NCI-H1048 (cell line): ENCODE results near the gene LGR5.
A peak's percentile ranks its signal among the peaks of the same experiment; 100 is the strongest.

Experiments
- DNase-seq: peaks from one replicate; lab custom pipeline; 2025; lab: John Stamatoyannopoulos, UW

Gene LGR5

DNA sequence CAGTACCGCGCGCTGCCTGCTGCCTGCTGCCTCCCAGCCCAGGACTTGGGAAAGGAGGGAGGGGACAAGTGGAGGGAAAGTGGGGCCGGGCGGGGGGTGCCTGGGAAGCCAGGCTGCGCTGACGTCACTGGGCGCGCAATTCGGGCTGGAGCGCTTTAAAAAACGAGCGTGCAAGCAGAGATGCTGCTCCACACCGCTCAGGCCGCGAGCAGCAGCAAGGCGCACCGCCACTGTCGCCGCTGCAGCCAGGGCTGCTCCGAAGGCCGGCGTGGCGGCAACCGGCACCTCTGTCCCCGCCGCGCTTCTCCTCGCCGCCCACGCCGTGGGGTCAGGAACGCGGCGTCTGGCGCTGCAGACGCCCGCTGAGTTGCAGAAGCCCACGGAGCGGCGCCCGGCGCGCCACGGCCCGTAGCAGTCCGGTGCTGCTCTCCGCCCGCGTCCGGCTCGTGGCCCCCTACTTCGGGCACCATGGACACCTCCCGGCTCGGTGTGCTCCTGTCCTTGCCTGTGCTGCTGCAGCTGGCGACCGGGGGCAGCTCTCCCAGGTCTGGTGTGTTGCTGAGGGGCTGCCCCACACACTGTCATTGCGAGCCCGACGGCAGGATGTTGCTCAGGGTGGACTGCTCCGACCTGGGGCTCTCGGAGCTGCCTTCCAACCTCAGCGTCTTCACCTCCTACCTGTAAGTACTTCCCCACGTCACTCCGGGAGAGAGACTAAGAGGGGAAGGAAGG is at the start of gene LGR5:
LGR5 (plus strand) TSS at position 186 of the 732 bp plus-strand sequence; CDS start at position 469, 283 bp downstream.
- no peak for DNase-seq

DNA sequence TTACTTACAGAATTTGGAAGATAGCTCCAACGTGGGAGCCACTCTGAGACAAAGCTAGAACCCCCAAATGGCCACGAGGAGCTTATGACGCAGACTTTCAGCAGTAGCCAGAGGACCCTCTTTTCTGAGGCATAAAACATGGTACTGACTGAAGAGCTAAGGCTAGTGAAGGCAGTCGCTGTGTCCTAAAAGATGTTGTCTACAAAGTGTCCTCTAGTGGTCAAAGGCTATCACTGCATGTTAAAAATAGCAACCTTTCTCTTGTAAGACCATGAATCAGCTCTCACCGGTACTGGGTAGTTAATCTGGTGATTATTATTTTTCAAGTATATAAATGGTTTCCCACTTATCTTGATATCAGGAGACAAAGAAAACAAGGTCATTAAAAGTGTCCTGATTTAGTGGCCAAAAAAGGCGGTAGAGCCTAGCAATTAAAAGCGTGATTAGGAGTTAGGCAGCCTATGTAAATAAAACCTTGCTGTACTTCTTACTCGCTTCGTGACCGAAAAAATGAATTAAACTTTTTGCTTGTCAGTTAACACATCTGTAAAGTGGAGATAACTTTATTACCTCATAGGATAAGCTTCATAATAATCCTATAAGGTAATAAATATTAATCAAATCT is 47.0 kb upstream of the LGR5 start:
- peak; percentile 8 for DNase-seq

DNA sequence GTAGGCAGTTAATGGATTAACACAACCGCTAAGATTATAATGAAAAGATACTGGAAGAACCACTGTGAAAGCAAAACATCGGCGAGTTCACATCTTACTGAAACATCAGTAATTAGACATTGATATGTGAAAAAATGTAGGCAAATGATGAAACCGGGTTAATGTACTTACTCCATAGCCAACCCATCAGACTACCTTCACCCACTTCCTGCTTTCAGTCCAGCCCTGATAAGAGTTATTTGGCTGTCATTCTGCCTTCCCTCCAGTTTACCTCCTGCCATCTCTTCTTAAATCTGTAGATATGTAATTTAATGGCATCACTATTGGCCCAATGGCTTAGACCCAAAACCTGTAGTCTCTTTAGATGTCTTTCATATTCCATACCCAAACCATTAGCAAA is 46.0 kb upstream of the LGR5 start:
- DNase-seq: no peak

DNA sequence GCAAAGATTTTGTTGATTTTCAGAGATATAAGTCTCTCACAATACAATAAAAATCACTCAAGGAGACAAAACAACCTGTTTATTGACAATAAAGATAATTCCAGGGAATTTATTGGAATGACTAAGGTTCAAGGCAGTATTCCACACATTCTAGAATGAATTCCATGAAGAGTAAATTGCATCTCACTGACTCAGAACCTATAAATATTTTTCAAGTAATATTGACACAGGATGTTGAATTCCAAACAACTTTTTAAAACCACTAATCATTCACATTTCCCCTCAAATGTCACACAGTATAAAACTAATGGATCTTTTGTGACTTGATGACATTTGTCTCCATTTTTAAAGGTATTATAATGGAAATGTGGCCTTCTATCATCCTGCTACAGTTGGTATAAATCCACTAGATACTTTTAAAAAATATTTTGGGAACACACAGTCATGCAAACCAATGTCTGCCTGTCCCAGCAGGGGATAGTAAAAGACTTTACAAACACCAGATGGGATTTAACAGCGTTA is 42.1 kb upstream of the LGR5 start:
- DNase-seq: no peak

GRCh38 chr12:71399197-71399596 is 40.4 kb upstream of the LGR5 start:
- no peak for DNase-seq

- no peak for DNase-seq
These were observed 39.1 kb upstream of the LGR5 start for GRCh38 chr12:71400481-71400880.

- DNase-seq: no peak
These were observed 33.7 kb upstream of the LGR5 start for GRCh38 chr12:71405884-71406283.

- DNase-seq: no peak
These were observed 31.9 kb upstream of the LGR5 start for GRCh38 chr12:71407732-71408131.

- no peak for DNase-seq
These were observed 28.8 kb upstream of the LGR5 start for GRCh38 chr12:71410844-71411243.

DNA sequence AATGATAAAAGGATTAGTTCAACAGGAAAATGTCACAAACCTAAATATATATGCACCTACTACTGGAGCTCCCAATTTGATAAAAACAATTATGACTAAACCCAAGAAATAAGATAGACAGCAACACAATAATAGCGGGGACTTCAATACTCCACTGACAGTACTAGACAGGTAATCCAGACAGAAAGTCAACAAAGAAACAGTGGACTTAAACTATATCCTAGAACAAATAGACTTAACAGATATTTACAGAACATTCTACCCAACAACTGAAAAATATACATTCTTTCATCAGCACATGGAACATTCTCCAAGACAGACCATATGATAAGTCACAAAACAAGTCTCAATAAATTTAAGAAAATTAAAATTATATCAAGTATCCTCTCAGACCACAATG is 28.0 kb upstream of the LGR5 start:
- no peak for DNase-seq

GRCh38 chr12:71415336-71416231 is 24.0 kb upstream of the LGR5 start:
- peak; percentile 44 for DNase-seq

DNA sequence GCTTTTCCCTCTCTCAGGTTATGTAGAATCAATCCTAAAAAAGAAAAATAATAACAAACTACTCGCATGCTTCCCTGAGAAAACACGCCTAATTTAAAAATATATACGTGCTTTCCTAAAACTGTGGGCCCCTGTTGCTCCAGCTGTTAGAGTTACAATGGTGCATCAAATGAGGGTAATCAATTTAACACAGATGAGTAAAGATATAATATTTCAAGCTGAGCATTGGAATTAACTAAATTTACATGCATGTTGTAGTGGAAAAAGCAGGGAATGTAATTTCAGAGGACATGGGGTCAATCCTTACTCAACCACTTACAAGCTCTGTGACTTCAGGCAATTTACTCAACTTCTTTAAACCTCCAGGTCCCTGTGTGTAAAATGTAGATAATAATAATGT is 22.4 kb upstream of the LGR5 start:
- DNase-seq: no peak

GRCh38 chr12:71420775-71421406 is 18.7 kb upstream of the LGR5 start:
- no peak for DNase-seq

GRCh38 chr12:71425568-71426299 is 13.9 kb upstream of the LGR5 start:
- no peak for DNase-seq

GRCh38 chr12:71426300-71427047 is 13.1 kb upstream of the LGR5 start:
- DNase-seq: no peak

GRCh38 chr12:71430756-71431155 is 8.8 kb upstream of the LGR5 start:
- DNase-seq: no peak

DNA sequence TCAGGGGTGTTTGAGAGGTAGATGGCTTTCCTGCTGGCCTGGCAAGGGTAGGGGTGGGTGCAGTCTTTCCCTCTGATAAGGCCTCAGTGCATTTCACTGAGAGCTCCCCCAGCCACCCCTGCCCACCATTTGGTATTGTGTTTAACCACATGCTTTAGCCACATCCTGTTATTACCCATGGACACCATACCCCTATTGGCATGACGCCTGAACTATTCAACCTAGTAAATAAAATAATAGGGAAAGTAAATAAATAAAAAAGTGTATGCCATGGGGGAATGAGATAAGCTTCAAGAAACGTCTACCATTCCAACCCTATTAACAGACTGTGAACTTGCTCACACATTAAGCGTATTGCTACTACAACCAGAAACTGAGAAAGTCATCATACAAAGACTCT is 7.6 kb upstream of the LGR5 start:
- no peak for DNase-seq

DNA sequence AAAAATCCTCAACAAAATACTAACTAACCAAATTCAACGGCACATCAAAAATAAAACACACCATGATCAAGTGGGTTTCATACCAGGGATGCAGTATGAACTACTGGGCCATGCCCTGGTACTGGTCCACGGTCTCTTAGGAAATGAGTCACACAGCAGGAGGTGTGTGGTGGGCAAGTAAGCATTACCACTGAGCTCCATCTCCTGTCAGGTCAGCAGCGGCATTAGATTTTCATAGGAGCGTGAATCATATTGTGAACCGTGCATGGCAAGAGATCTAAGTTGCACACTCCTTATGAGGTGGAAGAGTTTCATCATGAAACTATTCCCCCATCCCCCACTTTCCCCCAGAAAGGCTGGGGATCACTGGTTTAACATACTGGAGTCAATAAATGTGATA is 6.7 kb upstream of the LGR5 start:
- DNase-seq: no peak

- no peak for DNase-seq
These were observed 2.9 kb upstream of the LGR5 start for GRCh38 chr12:71436696-71437095.

GRCh38 chr12:71438670-71439361 is 782 bp upstream of the LGR5 start:
- no peak for DNase-seq
